Caco-2 (cell line): ENCODE measurements around the gene KNSTRN. TPM values are rescaled to one million over a fixed set of nuclear protein-coding genes. Genes with fewer than 3 reads are reported as not detected.

Experiments used
- BruUV-seq: library from RNA; stranded (reverse); fragments of 400-500 nt; replicated peaks from 2 replicates; lab custom pipeline; 2021; lab: Mats Ljungman, UMichigan
- CTCF ChIA-PET: fragments of 300-600 bp; sonication (Branson Sonifier 250); formaldehyde crosslinking; loops from one replicate; lab custom pipeline; 2022; ENCODE audit warnings: antibody characterized with exemption; lab: Charles Lee
- POLR2A ChIA-PET: fragments of 300-600 bp; sonication (Branson Sonifier 250); formaldehyde crosslinking; loops from one replicate; lab custom pipeline; 2022; ENCODE audit warnings: antibody characterized with exemption; lab: Charles Lee
- DNase-seq, 2 experiments: peaks; one replicate each; pipeline versions ENCODE4 v3.0.0 to v3.0.0-alpha.2; 2020 to 2022
- H3K27me3 ChIP-seq: replicated peaks from 2 replicates; pipeline ENCODE4 v1.6.0; 2011; ENCODE audit warnings: low read length; ENCODE audit not compliant: control insufficient read depth, insufficient read depth
- H3K36me3 ChIP-seq: 2 replicates; pipeline ENCODE4 v1.5.1; 2011; ENCODE audit warnings: low read length; ENCODE audit not compliant: control insufficient read depth, insufficient read depth
- H3K4me1 ChIP-seq: fragments of 250-450 bp; sonication (Bioruptor Pico); 2 replicates; pipeline ENCODE4 v1.5.1; 2020; ENCODE audit warnings: mild to moderate bottlenecking
- H3K4me3 ChIP-seq: 2 replicates; pipeline ENCODE4 v1.5.1; 2011; ENCODE audit warnings: low read depth, mild to moderate bottlenecking, control low read depth, low read length
- H3K9me3 ChIP-seq: fragments of 250-450 bp; sonication (Bioruptor Pico); 2 replicates; pipeline ENCODE4 v1.5.1; 2020; ENCODE audit warnings: mild to moderate bottlenecking, moderate library complexity
- H3K27ac Mint-ChIP-seq: one replicate; pipeline ENCODE4 v1.8.0; 2022; ENCODE audit warnings: mixed read lengths; ENCODE audit not compliant: unreplicated experiment
- H3K27me3 Mint-ChIP-seq: one replicate; pipeline ENCODE4 v1.8.0; 2022; ENCODE audit warnings: mixed read lengths; ENCODE audit not compliant: insufficient read depth, unreplicated experiment
- H3K36me3 Mint-ChIP-seq: one replicate; pipeline ENCODE4 v1.8.0; 2022; ENCODE audit warnings: mild to moderate bottlenecking, mixed read lengths; ENCODE audit not compliant: insufficient read depth, unreplicated experiment
- H3K4me1 Mint-ChIP-seq: one replicate; pipeline ENCODE4 v1.8.0; 2022; ENCODE audit warnings: low read depth, mixed read lengths; ENCODE audit not compliant: unreplicated experiment
- H3K4me3 Mint-ChIP-seq: one replicate; pipeline ENCODE4 v1.8.0; 2022; ENCODE audit warnings: mild to moderate bottlenecking, moderate library complexity, mixed read lengths; ENCODE audit not compliant: unreplicated experiment
- H3K9me3 Mint-ChIP-seq: one replicate; pipeline ENCODE4 v1.8.0; 2022; ENCODE audit warnings: mixed read lengths; ENCODE audit not compliant: unreplicated experiment
- CTCF ChIP-seq, 2 experiments: fragments of 200-600 bp in 1 of 2; IDR thresholded peaks; 1 replicate in 1 of 2; 2 replicates in 1 of 2; pipeline versions ENCODE4 v1.5.1 to v1.8.0; 2011 to 2022; ENCODE audit warnings: antibody characterized with exemption in 1 of 2, control low read depth in 1 of 2, inconsistent platforms in 1 of 2, low read depth in 1 of 2, low read length in 1 of 2, mild to moderate bottlenecking in 1 of 2, moderate library complexity in 1 of 2; ENCODE audit not compliant: insufficient read depth in 1 of 2, severe bottlenecking in 1 of 2, unreplicated experiment in 1 of 2
- intact Hi-C: fragments of 100-400 bp; cut with micrococcal nuclease; formaldehyde crosslinking; loops from one replicate; pipeline ENCODE4 v1.10.0; 2022; ENCODE audit not compliant: unreplicated experiment
- total RNA-seq: library from RNA; stranded (reverse); gene quantifications from 2 replicates; pipeline ENCODE4 v1.2.3, GENCODE V29; 2022

The KNSTRN gene
- total RNA-seq, 1 experiment from 2014 or later, result 74.7 TPM

- intact Hi-C loops, result no loop called here
- H3K27me3 Mint-ChIP-seq, result no peaks in the 10 kb centered on the region
- no peak overlapping the region for H3K27ac Mint-ChIP-seq
- no peak overlapping the region for H3K4me3 Mint-ChIP-seq
- no peaks in the 10 kb centered on the region for H3K9me3 Mint-ChIP-seq
- H3K36me3 Mint-ChIP-seq, result peaks cover 6% of the 10 kb centered on the region
- no peaks in the 10 kb centered on the region for H3K36me3 ChIP-seq
- ChIA-PET CTCF (no interaction called here), POLR2A (no interaction called here)
- H3K9me3 ChIP-seq, result no peaks in the 10 kb centered on the region
- peaks cover 8% of the 10 kb centered on the region; the same call in 1 of the 2 replicates for H3K4me1 ChIP-seq
- H3K4me3 ChIP-seq, result no peak overlapping the region
- no peak for DNase-seq
- H3K27me3 ChIP-seq, result no peaks in the 10 kb centered on the region
- no TSS peak for BruUV-seq
- TF ChIP-seq CTCF (IDR thresholded peaks at IDR 0.05; ENCODE audit: insufficient read depth in 1 of 2, low read depth in 1 of 2, low read length in 1 of 2, severe bottlenecking in 1 of 2, unreplicated experiment in 1 of 2), result no peak
- H3K4me1 Mint-ChIP-seq, result peaks cover 10% of the 10 kb centered on the region
Measured at GRCh38 chr15:40429068-40429710, 46.7 kb downstream of the KNSTRN start.

DNA sequence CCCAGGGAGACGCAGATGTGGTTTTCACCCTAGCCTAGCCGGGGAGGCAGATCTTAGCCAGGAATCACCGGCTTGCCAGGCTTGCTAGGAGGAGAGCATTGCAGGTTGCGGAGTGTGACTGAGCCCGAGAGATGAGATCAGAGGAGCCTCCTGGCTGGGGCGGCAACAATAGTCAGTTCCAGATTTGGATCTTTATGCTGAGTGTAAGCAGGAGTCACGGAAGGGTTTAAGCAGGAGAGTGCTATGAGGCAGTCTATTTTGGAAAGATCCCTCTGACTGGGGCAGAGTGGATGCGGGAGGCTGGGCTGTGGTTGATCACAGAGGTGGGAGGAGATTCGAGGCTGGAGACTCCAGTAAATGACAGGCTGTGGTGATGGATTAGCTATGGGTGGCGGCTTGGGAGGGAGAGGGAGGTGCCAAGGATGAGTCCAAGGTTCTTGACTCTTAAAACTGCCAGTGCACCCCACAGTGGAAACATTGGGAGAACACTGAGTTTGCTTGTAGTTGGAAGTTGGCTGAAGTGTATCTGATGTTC, 47.8 kb downstream of the KNSTRN start:
- Histone ChIP-seq H3K9me3 (no peaks in the 10 kb centered on the region), H3K4me3 (no peak overlapping the region), H3K4me1 (peaks cover 8% of the 10 kb centered on the region; the same call in 1 of the 2 replicates), H3K27me3 (no peaks in the 10 kb centered on the region), H3K36me3 (no peaks in the 10 kb centered on the region)
- H3K4me3 Mint-ChIP-seq, result no peak overlapping the region
- POLR2A ChIA-PET, result interaction anchor here (0.6 kb wide), 1 partner anchor 10 kb away, joined by 3 read pairs; no protein-coding TSS in a partner anchor
- H3K27me3 Mint-ChIP-seq, result no peaks in the 10 kb centered on the region
- no peak overlapping the region for H3K27ac Mint-ChIP-seq
- peak in 1 of 2 experiments; percentile 39 for DNase-seq
- BruUV-seq, result no TSS peak
- intact Hi-C loops, result no loop called here
- no peak for TF ChIP-seq CTCF (IDR thresholded peaks at IDR 0.05; ENCODE audit: insufficient read depth in 1 of 2, low read depth in 1 of 2, low read length in 1 of 2, severe bottlenecking in 1 of 2, unreplicated experiment in 1 of 2)
- CTCF ChIA-PET, result no interaction called here
- no peaks in the 10 kb centered on the region for H3K9me3 Mint-ChIP-seq
- peaks cover 10% of the 10 kb centered on the region for H3K4me1 Mint-ChIP-seq
- peaks cover 3% of the 10 kb centered on the region for H3K36me3 Mint-ChIP-seq

- Histone ChIP-seq H3K36me3 (no peaks in the 10 kb centered on the region), H3K4me3 (no peak overlapping the region), H3K4me1 (peaks cover 21% of the 10 kb centered on the region), H3K27me3 (no peaks in the 10 kb centered on the region), H3K9me3 (no peaks in the 10 kb centered on the region)
- DNase-seq, result no peak
- no TSS peak for BruUV-seq
- intact Hi-C loops, result no loop called here
- Mint-ChIP-seq H3K36me3 (peaks cover 5% of the 10 kb centered on the region), H3K27ac (no peak overlapping the region), H3K9me3 (no peaks in the 10 kb centered on the region), H3K4me3 (peak overlapping the region; percentile 76), H3K4me1 (peaks cover 23% of the 10 kb centered on the region), H3K27me3 (no peaks in the 10 kb centered on the region)
- ChIA-PET CTCF (interaction anchor here (0.6 kb wide), 1 partner anchor 321 kb away, joined by 3 read pairs; no protein-coding TSS in a partner anchor), POLR2A (no interaction called here)
- TF ChIP-seq CTCF (IDR thresholded peaks at IDR 0.05; ENCODE audit: insufficient read depth in 1 of 2, low read depth in 1 of 2, low read length in 1 of 2, severe bottlenecking in 1 of 2, unreplicated experiment in 1 of 2), result no peak
Measured at GRCh38 chr15:40435023-40435709, 52.6 kb downstream of the KNSTRN start.
